Measurements from ENCODE around the gene CYP2J2.

DNA sequence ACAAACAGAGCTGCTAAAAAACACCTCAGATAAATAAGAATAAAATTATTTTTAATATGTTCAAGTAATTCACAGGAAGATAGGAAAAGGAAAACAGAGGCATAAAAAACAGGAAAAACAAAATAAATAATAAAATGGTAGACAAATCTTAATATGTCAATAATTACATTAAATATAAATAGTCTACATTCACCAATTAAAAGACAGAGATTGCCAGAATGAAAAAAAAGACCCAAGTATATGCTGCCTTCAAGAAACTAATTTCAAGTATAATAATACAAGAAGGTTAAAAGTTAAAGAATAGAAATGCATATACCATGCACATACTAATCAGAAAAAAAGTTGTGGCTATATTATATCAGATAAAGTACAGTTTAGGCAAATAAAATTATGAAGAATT, 1.9 kb downstream of the CYP2J2 start:
- TF ChIP-seq, protein P1, sequence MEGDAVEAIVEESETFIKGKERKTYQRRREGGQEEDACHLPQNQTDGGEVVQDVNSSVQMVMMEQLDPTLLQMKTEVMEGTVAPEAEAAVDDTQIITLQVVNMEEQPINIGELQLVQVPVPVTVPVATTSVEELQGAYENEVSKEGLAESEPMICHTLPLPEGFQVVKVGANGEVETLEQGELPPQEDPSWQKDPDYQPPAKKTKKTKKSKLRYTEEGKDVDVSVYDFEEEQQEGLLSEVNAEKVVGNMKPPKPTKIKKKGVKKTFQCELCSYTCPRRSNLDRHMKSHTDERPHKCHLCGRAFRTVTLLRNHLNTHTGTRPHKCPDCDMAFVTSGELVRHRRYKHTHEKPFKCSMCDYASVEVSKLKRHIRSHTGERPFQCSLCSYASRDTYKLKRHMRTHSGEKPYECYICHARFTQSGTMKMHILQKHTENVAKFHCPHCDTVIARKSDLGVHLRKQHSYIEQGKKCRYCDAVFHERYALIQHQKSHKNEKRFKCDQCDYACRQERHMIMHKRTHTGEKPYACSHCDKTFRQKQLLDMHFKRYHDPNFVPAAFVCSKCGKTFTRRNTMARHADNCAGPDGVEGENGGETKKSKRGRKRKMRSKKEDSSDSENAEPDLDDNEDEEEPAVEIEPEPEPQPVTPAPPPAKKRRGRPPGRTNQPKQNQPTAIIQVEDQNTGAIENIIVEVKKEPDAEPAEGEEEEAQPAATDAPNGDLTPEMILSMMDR (IDR thresholded peaks at IDR 0.05; ENCODE audit: low read depth, low read length), result no peak
- TF ChIP-seq MYC (IDR thresholded peaks at IDR 0.05; ENCODE audit: low read depth, low read length), result no peak
- no peak for TF ChIP-seq POLR2A (IDR thresholded peaks at IDR 0.05; ENCODE audit: extremely low read depth, insufficient read length)
- TF ChIP-seq, protein P2, sequence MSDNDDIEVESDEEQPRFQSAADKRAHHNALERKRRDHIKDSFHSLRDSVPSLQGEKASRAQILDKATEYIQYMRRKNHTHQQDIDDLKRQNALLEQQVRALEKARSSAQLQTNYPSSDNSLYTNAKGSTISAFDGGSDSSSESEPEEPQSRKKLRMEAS (IDR thresholded peaks at IDR 0.05; ENCODE audit: low read depth, low read length), result no peak
